ENCODE measurements around the gene SPATA12. TPM values are rescaled to one million over a fixed set of nuclear protein-coding genes. Genes with fewer than 3 reads are reported as not detected.

Gene SPATA12
- total RNA-seq, 1 experiment from 2014 or later: 0.22 TPM

DNA sequence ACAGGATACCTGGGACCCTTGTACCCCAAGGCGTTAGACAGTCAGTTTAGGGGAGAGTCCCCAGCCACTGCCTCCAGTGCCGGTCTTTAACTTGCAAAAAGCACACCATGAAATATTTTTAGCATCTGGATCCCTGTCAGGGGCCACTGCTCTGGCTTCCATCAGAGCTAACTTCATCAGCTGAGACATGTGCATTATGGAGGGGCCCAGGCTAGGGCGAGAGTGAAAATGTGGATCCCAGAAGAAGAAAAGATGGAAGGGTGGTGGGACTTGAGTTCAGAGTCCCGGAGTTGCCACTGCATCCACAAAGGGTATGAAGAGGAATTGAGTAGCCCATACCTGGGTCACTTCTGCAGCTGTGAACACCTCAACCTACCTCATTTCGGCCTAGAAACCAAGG lies 23.5 kb upstream of the SPATA12 start:
- WGBS (ENCODE audit: extremely low coverage, insufficient read length, low lambda C conversion rate): no CpG with 5 or more reads among the region's 5 CpGs
- H3K27me3 ChIP-seq (ENCODE audit: insufficient read depth, low read length): no peaks in the 10 kb centered on the region
- no peak overlapping the region for H3K14ac ChIP-seq (ENCODE audit: insufficient read depth, low read length)
- H2BK5ac ChIP-seq (ENCODE audit: insufficient read length, low read length): no peak overlapping the region
- no peak overlapping the region for H3K4me2 ChIP-seq (ENCODE audit: insufficient read depth, insufficient read length, low read length)
- no peak overlapping the region for H3K18ac ChIP-seq (ENCODE audit: insufficient read length, low read depth, low read length)
- Mint-ChIP-seq H3K36me3 (ENCODE audit: insufficient read depth in 1 of 3, low read depth in 3 of 3) (no peaks in the 10 kb centered on the region; a peak in 1 of 7 replicates), H3K4me3 (no peak overlapping the region), H3K4me1 (peaks cover 0 to 4% of the 10 kb centered on the region in 2 experiments; a peak in 2 of 4 replicates), H3K27ac (peak overlapping the region in 1 of 3 experiments; percentile 51; a peak in 1 of 7 replicates), H3K9me3 (no peaks in the 10 kb centered on the region), H3K27me3 (ENCODE audit: low read depth) (no peaks in the 10 kb centered on the region)
- no peak overlapping the region for H4K91ac ChIP-seq (ENCODE audit: insufficient read length, low read depth, low read length)
- no peak overlapping the region for H4K8ac ChIP-seq (replicated peaks; ENCODE audit: insufficient read length, low read depth, low read length)
- no peak for TF ChIP-seq CTCF (conservative IDR thresholded peaks at IDR 0.05)
- no peak overlapping the region for H3K9ac ChIP-seq (ENCODE audit: extremely low read depth, insufficient read length, low read length)
- no peak overlapping the region for H3K56ac ChIP-seq (ENCODE audit: insufficient read length, low read depth, low read length)
- no peak overlapping the region for H3K27ac ChIP-seq (ENCODE audit: insufficient read length, low read depth, low read length)
- no peak overlapping the region for H3K4ac ChIP-seq (ENCODE audit: low read depth, low read length)
- no peak overlapping the region for H3K23ac ChIP-seq (ENCODE audit: insufficient read length, low read depth, low read length)
- H4K5ac ChIP-seq (ENCODE audit: insufficient read length, low read depth, low read length): no peak overlapping the region
- no peak for DNase-seq
- H2AK5ac ChIP-seq (ENCODE audit: insufficient read length, low read length): no peak overlapping the region
- no peak overlapping the region for H2BK20ac ChIP-seq (ENCODE audit: low read depth, low read length, poor library complexity, severe bottlenecking)
- no peaks in the 10 kb centered on the region for H3K79me1 ChIP-seq (ENCODE audit: insufficient read depth, low read depth, low read length, poor library complexity, severe bottlenecking)
- H2BK120ac ChIP-seq (ENCODE audit: low read depth, low read length, poor library complexity, severe bottlenecking): no peak overlapping the region
- peaks cover 4% of the 10 kb centered on the region; the same call in 1 of the 2 replicates for H3K4me1 ChIP-seq (ENCODE audit: insufficient read depth, low read length)
- H3T11ph ChIP-seq (ENCODE audit: low read length): no peak overlapping the region
- H3K9me3 ChIP-seq (ENCODE audit: control insufficient read depth, low read depth, low read length): no peaks in the 10 kb centered on the region
- H4K20me1 ChIP-seq (ENCODE audit: control insufficient read depth, insufficient read depth, insufficient read length): no peaks in the 10 kb centered on the region
- no peak overlapping the region for H2BK15ac ChIP-seq (ENCODE audit: low read depth, low read length)
- no peaks in the 10 kb centered on the region for H3K23me2 ChIP-seq (ENCODE audit: insufficient read length, low read depth, low read length, poor library complexity, severe bottlenecking)
- no peaks in the 10 kb centered on the region for H3K79me2 ChIP-seq (ENCODE audit: insufficient read depth, low read length)
- H2AFZ ChIP-seq (ENCODE audit: low read length): no peak overlapping the region
- no peak overlapping the region for H2BK12ac ChIP-seq (ENCODE audit: insufficient read length, low read depth, low read length)
